GM10847 (cell line): ENCODE measurements around the gene EML2.

Source experiments
- POLR2A ChIP-seq: IDR thresholded peaks from 2 replicates; pipeline ENCODE4 v1.6.1; 2011; ENCODE audit not compliant: insufficient read length; ENCODE audit errors: extremely low read depth

Gene EML2

DNA sequence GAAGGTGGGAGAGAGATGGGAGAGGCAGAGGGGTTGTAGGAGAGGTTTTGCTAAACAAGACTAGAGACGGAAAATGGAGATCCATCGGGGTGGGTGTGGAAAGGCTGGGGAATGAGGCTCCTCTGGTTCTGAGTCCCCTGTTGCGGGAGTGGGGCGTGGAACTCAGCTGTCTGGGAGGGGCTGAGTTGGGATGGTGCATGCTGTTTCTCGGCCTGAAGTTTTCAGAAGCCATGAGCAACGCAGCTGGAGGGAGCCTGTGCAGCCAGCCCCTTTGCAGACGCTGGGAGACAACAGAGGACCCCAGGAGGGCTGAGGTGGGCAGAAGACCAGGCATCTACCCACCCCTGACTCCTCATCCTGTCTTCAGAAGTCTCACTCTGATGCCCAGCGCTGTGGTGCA, 21.4 kb upstream of the EML2 start:
- TF ChIP-seq POLR2A, result no peak

DNA sequence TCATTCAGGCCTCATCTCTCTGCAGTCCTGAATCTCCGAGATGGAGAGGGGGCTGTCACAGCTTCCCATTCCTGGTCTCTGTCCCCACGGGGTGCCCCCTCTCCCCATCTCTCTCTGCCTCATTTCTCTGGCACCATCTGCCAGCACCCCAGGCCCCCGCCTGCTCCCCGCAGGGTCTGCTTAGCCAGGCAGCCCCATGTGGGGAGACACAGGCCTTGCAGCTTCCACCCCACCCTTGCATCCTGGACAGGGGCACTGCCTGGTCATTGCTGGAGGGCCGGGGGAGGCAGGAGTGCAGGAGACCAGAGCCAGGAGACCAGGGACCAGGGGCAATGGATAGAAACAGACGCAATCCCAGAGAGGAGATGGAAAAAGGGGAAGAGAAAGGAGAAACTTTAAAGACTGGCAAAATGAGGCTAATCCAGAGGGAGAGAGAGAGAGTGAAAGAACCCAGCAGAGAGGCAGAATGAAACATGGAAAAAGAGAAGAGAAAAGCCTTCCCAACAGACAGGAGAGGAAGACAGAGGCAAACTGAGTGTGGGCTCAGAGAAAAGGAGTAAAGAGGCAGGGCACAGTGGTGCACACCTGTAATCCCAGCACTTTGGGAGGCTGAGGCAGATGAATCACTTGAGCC, 20.0 kb upstream of the EML2 start:
- TF ChIP-seq POLR2A, result no peak

DNA sequence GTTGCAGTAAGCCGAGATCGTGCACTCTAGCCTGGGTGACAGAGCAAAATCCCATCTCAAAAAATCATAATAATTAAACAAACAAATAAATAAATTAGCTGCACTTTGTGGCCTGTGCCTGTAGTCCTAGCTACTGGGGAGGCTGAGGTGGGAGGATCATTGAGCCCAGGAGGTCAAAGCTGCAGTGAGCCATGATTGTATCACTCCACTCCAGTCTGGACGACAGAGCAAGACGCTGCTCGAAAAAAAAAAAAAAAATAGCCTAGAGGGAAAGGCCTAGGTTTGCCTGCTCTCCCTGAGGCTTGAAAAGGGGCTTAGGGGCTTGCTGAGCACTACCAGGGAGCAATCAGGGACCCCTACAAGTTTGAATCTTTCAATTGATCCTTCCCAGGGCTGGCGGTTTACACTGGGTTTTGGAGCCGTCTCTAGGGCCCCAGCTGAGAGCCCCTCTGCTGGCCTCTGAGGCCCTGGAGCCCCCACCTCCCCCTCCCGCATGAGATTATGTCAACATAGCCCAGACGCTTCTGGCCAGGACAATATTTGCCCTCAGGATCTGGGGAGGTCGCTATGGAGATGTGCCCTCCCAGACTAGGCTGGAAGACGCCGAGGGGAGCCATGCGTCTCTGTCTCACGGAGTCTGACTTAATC, 18.4 kb upstream of the EML2 start:
- TF ChIP-seq POLR2A, result no peak

DNA sequence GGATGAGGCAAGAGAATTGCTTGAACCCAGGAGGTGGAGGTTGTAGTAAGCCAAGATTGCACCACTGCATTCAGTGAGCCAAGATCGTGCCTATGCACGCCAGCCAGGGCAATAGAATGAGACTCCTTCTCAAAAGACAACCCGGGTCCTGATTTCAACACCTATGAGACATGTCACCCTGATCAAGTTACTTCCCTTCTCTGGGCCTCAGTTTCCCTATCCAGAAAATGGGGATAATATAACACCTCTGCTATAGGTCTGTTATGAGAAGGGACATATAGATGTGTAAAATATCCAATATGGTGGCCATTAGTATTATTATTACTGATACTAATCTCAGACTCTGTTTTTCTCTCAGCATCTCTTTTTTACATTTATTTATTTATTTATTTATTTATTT, 15.9 kb upstream of the EML2 start:
- no peak for TF ChIP-seq POLR2A

DNA sequence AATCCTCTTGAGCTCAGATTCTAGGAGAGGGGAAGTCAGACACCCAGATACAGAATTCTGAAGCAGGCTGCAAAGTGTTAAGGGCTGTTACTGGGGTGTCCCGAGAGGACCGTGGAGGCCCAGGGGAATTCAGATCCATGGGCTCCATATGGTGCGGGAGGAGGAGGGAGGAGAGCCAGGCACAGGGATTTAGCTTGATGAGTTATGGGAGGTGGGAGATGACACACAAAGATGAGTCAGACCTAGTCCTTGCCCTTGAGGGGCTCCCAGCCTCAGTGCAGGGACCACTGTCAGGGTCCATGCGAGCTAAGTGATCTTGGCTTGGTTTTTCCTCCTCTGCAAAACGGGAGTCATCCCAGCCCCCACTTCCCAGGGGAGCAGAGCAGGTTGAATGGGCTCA, 14.4 kb upstream of the EML2 start:
- no peak for TF ChIP-seq POLR2A

DNA sequence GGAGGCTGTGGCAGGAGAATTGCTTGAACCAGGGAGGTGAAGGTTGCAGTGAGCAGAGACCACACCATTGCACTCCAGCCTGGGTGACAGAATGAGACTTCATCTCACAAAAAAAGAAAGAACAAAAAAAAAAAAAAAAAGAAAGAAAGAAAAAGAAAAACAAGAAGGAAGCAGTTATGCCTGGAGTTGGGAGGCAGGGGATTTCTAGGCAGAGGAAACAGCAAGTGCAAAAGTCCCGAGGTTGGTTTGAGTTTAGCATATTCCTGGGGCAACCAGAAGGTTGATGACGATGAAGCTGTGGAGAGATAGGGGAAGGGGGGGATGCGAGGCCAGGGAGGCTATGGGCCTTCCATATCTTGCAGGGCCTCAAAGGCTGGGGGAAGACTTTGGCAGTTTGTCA, 11.5 kb upstream of the EML2 start:
- TF ChIP-seq POLR2A, result no peak

DNA sequence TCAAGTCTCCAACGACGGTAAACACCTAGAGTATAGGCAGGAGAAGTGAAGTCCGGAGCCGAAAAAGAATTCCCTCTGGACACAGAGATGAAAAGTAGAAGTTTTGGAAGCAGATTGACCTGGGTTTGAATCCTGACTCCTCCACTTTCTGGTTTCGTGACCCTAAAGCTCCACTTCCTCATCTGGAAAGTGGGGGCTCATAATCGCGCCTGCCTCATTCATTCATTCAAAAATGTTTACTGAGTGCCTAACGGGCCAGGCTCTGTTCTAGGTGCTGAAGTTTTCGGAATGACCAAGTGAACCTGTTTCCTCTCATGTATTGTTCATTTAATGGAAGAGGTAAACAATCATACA, 7.1 kb upstream of the EML2 start:
- TF ChIP-seq POLR2A, result no peak

DNA sequence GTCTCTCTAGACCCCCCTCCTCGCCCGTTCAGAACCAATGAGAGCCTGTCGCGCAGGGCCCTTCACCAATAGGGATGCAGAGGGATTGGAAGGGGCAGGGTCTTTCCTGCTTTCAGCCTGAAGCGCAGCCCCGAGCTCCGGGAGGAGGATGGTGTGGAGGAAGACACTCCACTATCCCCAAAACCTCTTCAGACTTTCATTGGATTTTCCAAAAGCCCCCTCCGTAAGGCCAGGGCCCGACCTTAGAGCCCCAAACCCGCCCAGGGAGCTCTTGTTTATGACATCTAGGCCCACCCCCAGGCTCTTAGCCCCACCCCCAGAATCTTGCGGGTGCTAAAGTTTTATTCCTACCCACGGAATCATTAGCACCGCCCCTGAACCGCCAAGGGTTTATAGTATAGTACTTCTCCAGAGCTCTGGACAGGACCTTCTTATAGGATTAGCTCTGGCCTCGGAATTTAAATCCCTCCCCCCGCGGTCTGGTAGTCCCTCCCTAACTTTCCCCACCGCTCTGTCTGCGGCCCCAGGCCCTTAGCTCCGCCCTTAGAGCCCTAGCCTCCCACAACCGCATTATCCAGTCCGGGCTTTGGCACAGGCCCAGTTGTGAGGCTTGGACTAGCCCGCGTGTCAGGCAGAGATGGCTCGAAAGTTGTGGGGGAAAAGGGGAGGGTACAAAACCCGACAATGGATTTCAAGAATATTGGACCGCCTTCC, 6.6 kb upstream of the EML2 start:
- TF ChIP-seq POLR2A, result no peak

DNA sequence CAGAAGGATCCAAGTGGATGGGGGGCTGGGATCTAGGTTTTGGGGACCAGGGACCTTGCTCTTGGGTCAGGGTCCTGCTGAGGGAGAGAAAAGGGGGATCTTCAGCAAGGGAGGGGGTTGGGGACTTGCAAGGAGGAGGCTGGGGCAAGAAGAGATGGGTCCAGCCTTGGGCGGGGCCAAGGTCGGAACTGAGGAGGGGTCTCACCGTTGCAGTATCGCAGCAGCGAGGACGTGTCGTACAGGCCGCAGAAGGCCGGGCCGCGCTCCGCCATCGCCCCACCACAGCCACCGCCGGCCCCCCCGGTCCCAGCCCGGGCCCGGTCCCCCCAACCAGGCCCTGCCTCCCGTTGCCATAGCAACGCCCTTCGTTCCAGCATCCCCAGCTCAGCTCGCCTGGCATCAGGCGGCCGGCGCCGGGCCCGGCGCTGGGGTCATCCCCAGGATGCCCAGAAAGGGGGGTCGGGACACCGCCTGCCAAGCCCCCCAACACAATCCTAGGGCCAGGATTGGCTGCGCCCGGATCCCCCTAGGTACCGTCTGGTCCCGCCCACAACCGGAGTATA, 6.0 kb upstream of the EML2 start:
- no peak for TF ChIP-seq POLR2A

DNA sequence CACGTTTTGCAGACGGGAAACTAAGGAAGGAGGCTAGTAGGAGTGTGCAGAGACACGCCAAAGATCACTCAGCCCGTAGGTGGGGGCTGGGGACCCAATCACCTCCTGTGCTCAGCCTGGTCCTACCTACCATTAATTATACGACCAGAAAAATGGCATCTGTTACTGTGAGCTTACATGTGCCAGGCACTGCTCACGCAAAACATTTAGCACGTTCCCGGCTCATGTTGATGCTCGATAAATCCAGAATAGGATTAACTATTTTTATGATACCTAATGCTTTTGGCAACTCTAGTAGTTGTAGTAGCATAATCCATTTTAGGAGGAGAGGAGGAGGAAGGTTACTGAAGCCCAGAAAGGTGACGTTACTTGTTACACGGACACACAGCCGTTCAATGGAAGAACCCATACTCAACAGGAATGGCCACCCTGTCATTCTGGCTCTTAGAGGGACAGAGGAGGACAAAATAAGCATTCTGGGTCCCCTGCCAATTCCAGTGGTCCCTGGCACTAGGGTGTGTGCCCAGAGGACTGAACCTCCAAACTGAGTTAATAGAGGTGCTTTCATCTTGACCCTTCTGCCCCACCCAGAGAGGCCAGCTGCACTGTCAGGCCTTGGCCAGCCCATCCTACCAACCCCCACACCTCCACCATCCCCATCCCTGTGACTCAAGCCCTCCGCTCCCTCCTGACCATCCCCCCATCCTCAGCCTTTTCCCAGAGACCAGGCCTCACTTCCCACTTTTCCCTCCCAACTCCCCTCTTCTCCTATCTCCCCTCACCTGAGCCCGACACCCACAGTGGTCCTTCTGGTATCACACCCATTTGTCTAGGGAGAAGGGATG, 5.0 kb upstream of the EML2 start:
- TF ChIP-seq POLR2A, result no peak

DNA sequence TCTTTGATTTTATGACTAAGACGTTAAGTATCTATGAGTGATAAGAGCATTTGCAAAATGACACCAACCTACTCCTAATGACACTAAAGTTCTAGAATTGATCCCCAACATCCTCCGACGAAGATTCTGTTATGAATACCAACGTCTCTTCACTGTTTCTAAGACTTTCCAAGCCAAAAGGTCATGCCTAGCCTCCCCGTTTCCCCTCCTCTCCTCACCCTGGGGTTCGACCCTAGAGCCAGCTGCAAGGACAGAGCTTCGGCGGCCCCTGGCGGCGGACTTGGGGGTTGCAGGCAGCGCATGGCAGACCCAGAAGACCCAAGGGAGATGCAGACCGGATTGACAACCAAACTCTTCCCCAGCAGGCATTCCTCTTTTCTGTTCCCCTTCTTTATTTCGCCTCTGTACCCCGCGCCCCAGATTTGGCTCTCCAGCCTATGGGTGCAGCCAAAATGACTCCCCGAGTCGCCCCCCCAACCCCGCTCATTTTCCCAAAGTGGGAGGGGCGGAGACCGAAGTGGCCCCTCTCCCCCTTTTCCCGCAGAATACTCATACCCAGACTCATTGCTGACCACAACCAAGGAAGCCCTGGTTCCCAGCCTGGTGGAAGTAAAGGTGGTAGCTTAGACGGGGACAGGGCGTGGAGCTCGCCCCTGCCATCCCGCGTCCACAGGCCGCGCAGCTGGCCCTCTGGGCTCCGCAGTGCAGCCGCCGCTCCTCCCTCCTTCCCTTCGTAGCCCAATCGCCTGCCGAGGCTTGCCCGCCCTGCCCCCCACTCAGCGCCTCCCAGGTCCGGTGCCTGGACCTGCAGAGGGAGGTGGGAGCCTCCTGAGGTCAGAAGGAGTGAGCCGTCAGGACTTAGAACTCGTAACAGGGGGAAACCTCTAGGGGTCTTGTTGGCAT, 4.1 kb upstream of the EML2 start:
- no peak for TF ChIP-seq POLR2A

DNA sequence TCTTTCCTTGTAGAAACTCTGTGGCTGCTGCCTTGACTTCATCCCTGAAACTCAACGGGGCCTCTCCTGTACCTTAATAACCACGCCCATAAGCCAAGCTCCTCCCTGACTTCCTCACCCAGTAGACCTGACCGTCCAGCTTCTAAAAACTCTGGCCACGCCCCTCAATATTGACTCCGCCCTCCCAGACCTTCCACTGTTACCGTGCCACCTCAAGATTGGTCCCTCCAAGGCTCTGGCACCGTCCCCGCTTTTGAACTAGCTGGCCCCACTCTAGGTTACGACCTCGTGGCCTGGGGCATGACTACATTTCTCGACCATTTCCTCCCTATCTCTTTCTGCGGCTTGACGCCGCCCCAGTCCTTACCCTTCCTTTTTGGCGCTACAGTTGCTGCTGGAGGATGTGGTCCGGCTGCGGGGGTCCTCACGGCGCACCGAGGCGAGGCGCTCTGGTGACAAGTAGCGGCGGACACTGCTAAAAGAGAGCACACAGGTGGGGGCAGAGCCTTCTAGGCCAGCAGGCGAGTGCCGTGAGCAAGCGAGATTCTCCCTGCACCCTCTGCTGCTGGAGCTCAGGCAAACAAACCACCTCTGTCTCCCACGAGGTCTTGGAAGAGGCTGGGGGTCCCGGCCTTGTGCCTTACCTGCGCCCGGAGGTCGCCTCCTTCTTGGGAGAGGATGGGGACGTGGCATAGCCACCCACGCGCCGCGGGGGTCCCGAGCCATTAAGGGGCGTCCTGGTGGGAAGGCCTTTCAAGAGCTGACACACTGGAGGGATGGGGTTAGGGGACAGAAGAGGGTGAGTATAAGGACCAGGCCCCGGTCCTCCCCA, 2.3 kb upstream of the EML2 start:
- peak; percentile 36 for TF ChIP-seq POLR2A

DNA sequence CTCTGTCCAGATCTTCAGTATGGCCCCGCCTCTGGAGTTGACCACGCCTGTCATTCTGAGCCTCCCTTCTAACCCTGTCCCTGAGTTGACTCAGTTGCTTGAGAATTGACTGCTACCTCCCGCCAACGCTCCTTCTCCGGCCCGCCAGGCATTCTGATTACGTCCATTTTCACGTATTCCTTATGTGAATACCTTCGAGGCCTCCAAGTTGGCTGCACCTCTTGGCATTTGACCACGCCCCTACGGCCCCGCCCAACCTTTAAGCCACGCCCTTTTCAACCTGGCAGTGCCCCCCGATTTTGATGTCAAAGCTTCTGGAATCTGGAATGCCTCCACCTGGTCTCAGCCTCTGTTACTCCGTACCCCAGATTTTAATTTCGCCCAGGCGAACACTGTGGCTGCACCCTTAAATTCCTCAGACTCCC, 1.7 kb upstream of the EML2 start:
- TF ChIP-seq POLR2A, result no peak

DNA sequence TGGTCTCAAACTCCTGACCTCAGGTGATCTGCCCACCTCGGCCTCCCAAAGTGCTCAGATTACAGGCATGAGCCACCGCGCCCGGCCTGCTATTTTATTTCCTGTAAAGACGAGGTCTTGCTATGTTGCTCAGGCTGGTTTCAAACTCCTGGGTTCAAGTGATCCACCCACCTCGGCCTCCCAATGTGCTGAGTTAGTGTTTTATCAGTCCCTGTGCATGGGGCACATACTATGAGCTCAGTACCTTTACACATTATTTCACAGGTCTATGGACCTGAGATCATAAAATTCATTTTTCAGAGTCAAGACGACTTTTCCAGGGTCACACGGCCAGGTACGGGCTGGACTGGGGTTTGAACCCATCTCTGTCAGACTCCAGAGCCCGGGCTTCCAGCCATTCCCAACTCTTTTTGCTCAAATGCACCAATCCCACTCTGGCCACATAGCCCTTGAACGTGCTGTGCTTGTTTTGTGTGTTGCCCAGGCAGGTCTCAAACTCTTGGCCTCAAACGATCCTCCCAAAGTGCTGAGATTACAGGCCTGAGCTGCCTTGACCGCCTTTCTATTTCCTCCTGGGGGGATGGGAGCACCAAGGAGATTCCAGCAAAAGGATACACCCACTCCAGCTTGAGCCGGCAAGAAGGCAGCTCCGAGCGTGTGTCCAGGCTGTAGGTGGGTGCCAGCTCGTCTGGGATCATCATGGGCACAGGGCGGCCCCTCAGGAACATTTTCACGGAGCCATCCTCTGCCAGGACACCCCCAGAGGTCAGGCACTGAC, 1.1 kb downstream of the EML2 start:
- no peak for TF ChIP-seq POLR2A
